ENCODE measurements around the gene KRTAP12-3.
"Not testable (repeated sequence)": the region's sequence is repeated elsewhere in the genome, so short reads cannot be mapped to it uniquely, and the experiment has no call there.

KRTAP12-3 gene

GRCh38 chr21:44639331-44639655 is 18.4 kb upstream of the KRTAP12-3 start:
- TF ChIP-seq CTCF (IDR thresholded peaks at IDR 0.05; ENCODE audit: insufficient read depth, missing control alignments) = no peak
- no peak for FAIRE-seq
- no peak for DNase-seq (ENCODE audit: insufficient read length, low spot score)

DNA sequence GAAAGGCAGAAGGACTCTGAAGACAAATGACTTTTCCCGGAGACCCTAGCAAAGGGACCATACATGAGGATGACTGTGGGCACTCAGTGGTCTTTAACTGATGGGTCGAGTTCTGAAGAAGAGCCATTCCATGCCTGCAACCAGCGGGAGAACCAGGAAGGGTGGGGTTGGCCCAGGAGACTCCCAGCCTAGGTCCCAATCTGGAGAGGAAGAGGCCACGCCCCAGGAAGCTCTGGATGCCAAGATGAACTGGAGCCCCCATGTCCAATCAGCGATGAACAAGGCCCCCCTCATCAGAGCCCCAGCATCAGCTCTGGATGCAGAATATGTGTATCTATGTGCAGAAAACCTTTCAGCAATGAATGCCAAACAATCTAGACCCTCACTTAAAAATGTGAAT is 17.0 kb upstream of the KRTAP12-3 start:
- DNase-seq (ENCODE audit: insufficient read length, low spot score) = no peak
- no peak for FAIRE-seq
- TF ChIP-seq CTCF (IDR thresholded peaks at IDR 0.05; ENCODE audit: insufficient read depth, missing control alignments) = no peak

DNA sequence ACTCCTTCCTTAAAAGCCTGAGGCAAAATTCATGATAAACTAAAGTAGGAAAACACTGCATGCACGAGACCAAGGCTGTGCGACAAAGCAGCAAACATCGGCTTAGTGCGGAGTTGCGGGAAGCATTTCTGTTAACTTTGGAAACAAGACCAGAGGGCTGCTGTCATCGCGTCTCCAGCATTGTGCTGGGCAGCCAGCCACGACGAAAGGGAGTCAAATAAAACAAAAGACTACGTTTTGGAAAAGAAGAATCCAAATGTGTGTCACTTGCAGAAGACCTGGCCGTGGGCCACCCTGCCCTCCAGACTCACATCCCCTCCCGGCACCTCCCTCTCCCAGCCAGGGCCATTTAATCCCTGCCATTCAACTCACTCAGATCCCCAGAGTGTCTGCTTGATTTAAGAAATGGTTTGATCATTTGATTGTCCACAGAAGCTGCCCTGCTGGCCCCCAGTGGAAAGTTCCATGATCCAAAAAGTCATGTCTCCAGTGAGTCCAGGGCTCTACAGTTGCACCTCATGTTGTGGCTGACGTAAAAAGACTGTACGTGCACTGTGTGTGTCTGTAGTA is 13.9 kb upstream of the KRTAP12-3 start:
- FAIRE-seq (no peak), DNase-seq (ENCODE audit: insufficient read length, low spot score) (no peak)
- no peak for TF ChIP-seq CTCF (IDR thresholded peaks at IDR 0.05; ENCODE audit: insufficient read depth, missing control alignments)

DNA sequence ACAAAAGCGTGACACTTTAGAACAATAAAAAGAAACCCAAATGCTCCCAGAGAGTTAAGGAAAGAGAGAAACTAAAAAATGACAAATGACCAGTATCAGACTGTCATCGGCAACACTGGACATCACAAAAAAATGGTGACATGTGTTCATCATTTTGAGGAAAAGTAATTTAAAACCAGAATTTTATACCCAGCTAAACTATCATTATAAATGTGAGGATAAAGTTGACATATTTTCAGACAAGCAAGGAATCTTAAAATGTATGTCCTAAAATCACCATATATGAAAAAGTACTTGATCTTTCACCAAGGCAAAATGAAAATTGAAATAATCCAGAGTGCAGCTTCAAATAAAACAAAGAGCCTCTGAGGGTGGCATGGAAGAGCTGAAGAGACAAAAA is 12.9 kb upstream of the KRTAP12-3 start:
- no peak for FAIRE-seq
- no peak for DNase-seq (ENCODE audit: insufficient read length, low spot score)
- no peak for TF ChIP-seq CTCF (IDR thresholded peaks at IDR 0.05; ENCODE audit: insufficient read depth, missing control alignments)

DNA sequence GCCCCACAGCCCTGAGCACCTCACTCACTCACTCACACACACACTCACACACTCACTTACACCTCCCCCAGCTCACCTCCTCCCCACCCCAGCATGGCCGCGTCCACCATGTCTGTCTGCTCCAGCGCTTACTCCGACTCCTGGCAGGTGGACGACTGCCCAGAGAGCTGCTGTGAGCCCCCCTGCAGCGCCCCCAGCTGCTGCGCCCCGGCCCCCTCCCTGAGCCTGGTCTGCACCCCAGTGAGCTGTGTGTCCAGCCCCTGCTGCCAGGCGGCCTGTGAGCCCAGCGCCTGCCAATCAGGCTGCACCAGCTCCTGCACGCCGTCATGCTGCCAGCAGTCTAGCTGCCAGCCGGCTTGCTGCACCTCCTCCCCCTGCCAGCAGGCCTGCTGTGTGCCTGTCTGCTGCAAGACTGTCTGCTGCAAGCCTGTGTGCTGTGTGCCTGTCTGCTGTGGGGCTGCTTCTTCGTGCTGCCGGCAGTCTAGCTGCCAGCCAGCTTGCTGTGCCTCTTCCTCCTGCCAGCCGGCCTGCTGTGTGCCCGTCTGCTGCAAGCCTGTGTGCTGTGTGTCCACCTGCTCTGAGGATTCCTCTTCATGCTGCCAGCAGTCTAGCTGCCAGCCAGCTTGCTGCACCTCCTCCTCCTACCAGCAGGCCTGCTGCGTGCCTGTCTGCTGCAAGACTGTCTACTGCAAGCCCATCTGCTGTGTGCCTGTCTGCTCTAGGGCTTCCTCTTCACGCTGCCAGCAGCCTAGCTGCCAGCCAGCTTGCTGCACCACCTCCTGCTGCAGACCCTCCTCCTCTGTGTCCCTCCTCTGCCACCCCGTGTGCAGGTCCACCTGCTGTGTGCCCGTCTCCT is 11.1 kb upstream of the KRTAP12-3 start, which contains the start of gene KRTAP10-11:
Gene KRTAP10-11, plus strand, starts transcription at position 49 of the 856 bp plus-strand sequence. Its CDS starts 45 bp downstream, at position 94.
- not testable (repeated sequence) for DNase-seq (ENCODE audit: insufficient read length, low spot score); FAIRE-seq

GRCh38 chr21:44647222-44647552 is 10.5 kb upstream of the KRTAP12-3 start:
- FAIRE-seq (no peak), DNase-seq (ENCODE audit: insufficient read length, low spot score) (no peak)
- TF ChIP-seq CTCF (IDR thresholded peaks at IDR 0.05; ENCODE audit: insufficient read depth, missing control alignments) = no peak

- no peak for DNase-seq (ENCODE audit: insufficient read length, low spot score)
- FAIRE-seq = no peak
- TF ChIP-seq CTCF (IDR thresholded peaks at IDR 0.05; ENCODE audit: insufficient read depth, missing control alignments) = no peak
These were observed 9.0 kb upstream of the KRTAP12-3 start for GRCh38 chr21:44648557-44649311.

Data from D721Med (cell line).